NAMALWA (cell line): ENCODE data around the gene CYS1.
A peak's percentile ranks its signal among the peaks of the same experiment; 100 is the strongest.
"Not testable (repeated sequence)": the region's sequence is repeated elsewhere in the genome, so short reads cannot be mapped to it uniquely, and the experiment has no call there.

Source experiments
- DNase-seq: peaks from one replicate; pipeline ENCODE4 v3.0.0-alpha.2; 2015; ENCODE audit warnings: low spot score

CYS1 gene, protein sequence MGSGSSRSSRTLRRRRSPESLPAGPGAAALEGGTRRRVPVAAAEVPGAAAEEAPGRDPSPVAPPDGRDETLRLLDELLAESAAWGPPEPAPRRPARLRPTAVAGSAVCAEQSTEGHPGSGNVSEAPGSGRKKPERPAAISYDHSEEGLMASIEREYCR

DNA sequence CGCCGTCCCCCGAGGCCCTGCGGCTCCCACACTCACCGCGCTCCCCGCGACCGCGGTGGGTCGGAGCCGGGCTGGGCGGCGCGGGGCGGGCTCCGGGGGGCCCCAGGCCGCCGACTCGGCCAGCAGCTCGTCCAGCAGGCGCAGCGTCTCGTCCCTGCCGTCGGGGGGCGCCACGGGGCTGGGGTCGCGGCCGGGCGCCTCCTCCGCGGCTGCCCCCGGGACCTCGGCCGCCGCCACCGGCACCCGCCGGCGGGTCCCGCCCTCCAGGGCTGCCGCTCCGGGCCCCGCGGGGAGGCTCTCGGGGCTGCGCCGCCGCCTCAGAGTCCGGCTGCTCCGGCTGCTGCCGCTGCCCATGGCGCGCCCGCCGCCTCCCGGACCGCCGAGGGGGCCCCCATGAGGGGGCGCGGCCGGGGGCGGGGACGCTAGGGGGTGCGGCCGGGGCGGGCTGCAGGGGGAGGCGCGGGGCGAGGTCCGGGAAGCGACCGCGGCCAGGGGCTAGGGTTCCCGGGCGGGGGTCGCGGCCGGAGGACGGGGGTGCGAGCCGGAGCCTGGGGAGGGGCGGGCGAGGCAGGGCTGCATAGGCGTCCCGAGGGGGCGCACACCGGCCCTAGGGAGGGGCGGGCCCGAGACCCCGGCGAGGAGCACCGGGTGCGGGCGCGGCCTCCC, at the start of gene CYS1:
Gene CYS1, minus strand, starts transcription at position 542 of the 666 bp plus-strand sequence. Its CDS starts 188 bp downstream, at position 354.
- no peak for DNase-seq

DNA sequence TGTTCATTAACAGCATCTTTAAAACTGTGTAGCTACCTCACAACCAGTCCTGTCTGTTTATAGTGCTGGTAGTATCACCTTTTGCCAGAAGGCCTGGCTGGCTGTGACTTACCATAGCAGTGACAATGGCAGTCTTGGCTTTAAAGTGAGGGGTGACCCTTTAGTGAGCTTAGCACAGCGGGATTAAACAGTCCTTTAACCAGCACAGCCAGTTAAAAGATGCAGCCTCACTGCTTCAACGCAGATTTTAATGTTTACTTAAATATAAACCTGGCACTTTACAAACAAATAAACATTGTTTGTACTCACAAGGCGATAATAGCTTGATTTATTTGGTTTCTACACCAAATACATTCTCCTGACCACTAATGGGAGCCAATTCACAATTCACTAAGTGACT, 49.3 kb upstream of the CYS1 start:
- DNase-seq: no peak

DNA sequence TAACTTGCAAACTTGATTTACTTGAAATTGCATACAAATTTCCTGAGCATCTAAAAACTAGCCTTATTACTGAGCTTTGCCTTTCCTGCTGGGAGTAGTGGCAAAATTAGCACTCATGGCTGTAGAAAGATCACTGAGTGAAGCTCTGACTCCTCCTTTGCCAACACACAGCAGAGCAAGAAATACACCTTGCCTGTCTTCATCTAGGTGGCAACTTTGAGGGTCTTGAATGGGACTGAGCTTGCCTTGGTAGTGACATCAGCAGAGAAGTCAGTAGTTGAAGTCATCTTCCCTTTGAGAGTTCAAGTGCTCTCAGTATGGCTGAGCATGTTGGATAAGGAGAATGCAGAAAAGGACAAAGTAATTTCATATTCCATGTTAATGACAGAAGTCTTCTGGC, 48.2 kb upstream of the CYS1 start:
- no peak for DNase-seq

DNA sequence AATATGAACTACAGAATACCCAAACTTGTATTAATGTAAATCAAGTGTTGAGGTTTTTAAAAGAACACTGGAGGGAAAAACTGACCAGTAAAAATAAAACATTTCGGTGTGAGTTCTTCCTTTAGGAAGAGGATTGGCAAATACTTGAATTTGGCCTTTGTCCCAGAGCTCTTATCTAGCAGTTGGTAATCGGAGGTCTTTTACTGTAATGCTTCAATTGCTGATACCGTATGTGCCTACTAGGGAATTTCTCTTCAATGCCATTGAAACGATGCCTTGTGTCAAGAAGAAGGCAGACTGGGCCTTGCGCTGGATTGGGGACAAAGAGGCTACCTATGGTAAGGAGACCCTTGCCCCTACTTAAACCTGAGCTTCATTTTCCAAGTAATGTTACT, 46.4 kb upstream of the CYS1 start:
- no peak for DNase-seq

DNA sequence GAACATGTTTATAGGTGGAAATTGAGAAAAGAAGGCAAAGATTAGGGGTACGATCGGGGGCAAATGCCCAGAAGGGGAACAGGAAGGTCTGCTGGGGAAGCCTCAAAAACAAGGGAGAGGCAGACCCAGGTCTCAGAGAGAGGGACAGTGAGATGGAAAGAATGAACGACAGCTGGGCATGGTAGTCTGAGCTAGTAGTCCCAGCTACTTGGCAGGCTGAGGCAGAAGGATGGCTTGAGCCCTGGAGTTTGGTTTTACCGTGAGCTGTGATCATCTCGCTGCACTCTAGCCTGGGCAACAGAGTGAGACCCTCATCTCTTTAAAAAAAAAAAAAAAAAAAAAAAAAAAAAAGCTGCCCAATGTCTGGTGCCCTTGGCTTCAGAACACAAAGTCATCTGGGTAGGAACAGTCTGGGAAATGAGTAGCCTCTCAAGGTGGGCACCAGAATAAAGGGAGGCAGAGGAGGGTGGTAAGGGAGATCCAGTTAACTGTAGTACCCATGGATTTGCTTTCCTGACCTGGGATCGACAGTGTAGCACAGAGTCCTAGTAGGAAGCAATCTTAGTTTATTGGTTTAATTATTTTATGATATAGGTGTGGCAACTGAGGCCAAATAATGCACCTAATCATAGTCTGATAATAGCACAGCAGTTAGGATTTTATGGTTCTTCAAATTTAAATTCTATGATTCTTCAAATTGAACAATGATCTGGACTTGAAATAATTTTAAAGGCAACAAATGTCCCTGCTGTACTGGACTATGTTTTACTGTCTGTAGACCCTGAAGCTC, 45.8 kb upstream of the CYS1 start:
- no peak for DNase-seq

DNA sequence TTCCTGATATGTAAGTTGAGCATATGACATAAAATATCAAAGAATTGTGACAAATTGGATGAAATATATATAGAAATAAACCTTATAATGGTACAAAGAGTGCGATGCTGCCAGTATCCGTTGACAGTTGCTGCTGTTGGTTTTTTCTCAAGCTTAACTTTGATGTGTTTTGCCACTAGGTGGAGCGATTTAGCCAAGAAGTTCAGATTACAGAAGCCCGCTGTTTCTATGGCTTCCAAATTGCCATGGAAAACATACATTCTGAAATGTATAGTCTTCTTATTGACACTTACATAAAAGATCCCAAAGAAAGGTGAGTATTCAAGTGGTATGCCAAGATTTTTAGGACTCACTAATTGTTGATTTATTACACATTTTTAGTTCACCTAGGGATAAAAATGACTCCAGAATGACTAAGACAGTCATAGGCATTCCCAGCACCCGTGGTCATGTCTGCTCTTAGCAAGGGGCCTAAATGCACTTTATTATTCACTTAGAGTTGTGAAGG, 44.4 kb upstream of the CYS1 start:
- peak; percentile 84 for DNase-seq

DNA sequence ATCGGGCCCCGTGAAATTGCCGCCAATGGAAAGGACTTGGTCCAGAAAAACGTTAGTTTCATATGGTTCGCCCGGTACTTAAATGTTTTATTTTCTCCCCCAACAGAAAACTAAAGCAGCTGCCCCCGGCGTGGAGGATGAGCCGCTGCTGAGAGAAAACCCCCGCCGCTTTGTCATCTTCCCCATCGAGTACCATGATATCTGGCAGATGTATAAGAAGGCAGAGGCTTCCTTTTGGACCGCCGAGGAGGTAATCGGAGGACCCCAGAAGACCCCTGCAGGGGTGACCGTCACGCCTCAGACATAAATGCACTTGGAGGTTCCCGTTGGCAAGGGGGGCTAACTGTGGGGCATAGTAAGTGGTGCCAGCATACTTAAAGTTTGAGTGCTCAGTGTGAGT, 43.1 kb upstream of the CYS1 start:
- peak; percentile 39 for DNase-seq

DNA sequence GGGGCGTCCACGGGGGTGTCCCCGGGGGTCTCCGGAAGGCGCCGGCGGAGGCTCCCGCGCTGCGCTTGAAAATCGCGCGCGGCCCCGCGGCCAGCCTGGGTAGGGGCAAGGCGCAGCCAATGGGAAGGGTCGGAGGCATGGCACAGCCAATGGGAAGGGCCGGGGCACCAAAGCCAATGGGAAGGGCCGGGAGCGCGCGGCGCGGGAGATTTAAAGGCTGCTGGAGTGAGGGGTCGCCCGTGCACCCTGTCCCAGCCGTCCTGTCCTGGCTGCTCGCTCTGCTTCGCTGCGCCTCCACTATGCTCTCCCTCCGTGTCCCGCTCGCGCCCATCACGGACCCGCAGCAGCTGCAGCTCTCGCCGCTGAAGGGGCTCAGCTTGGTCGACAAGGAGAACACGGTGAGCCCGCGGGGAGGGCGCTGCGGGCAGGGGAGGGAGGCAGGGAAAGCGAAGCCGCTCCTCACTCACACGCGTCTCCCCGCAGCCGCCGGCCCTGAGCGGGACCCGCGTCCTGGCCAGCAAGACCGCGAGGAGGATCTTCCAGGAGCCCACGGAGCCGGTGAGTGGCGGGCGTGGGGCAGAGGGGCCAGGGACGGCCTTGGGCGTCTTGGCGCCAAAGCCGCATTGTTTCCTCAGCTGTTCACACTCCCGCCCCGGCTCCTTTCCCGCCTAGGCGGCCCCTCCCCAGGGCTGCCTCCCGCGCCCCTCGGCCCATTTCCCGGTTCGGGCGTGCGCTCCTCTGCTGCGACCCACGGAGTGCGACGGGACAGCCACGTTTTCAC, 42.5 kb upstream of the CYS1 start, which contains the start of gene RRM2:
Gene RRM2, plus strand, starts transcription at position 240 of the 781 bp plus-strand sequence. Its CDS starts 60 bp downstream, at position 300.
- DNase-seq: peak; percentile 96

DNA sequence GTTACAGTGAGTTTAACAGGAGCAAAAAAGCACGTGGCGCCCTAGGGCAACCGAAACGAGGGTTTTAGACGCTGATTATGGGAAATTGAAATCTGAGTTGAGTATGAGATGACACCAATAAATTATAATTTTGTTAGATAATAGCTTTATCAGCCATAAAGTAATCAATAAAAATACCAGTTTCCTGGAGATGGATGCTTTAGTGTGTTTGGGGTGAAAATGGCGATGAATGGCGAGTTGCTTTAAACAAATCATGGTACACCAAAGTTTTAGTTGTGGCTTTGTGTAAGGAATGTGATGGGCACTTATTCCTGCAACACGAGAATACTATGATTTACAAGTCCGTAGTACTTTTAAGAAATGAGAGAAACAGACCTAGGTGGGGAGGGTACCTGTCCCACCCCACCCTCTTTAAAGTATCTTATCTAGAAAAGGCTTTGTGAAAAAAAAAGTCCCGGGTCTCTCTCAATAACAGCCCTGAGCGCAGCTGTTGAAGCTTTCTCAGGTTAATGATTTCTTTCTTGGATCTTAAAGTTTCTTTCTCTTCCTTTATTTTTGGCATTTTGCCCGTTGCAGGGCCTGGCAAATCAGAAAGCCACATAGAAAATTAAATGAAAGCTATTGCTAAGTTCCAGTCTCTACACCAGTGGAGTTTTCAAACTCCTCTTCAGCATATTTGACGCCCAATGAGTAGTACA, 40.8 kb upstream of the CYS1 start:
- DNase-seq: peak; percentile 83

DNA sequence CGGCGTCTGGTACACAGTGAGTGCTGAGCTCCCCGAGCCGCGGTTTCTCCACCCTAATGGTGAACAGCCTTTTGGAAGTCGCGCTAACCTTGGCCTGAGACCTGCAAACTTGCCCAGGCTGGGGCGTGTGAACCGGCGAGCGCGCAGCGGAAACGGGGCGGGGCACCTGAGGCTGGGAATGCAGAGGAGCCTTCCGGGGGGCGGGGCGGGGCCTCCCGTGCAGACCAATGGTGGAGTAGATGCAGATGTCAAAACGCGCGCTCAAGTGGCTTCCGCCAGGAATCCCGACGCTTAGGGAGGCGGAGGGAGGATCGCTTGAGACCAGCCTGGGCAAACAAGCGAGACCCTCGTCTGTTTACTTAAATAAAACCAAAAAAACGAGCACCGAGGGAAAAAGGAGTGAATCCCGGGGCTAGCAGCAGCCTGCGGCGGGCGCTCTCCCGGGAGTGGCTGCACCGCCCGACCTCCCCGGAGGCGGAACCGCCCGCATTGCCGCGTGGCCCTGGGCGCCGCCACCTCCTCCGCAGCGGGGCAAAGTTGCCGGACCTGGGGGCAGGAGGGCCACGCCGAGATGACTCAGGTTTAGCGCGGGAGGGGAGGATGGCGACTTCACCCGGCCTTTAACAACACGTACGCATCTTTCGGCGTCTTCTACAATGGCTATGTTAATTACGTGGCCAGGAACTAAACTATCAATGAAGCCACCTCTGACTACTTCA, 40.1 kb upstream of the CYS1 start:
- peak; percentile 95 for DNase-seq

DNA sequence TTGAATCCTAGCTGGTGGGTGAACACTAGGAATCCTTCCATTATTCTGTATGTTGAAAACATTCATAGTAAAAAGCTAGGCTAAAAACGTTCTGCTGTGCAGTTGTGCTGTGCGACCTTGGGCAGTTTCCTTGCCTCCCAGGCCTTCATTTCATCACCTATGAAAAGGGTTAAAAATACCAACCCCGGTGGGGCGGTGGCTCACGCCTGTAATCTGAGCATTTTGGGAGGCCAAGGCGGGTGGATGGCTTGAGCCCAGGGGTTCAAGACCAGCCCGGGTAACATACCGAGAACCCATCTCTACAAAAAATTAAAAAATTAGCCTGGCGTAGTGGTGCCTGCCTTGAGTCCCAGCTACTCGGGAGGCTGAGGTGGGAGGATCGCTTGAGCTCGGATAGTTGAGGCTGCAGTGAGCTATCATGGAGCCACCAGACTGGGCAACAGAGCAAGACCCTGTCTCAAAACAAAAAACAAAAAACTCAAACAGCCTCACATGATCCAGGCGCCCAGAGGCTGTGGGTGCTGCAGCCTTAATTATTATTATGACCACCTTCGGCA, 39.5 kb upstream of the CYS1 start:
- no peak for DNase-seq

DNA sequence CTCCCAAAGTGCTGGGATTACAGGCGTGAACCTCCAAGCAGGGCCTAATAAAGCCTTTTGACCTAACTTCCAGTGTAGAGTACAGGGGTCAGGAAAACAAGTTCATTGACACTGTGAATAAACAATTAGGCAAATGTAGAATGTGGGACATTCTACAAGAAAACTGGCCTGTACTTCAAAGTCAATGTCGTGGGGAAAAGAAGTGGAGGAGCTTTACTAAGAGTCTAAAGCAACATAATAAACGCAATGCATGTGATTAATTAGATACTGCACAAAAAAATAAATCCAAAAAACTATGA, 38.8 kb upstream of the CYS1 start:
- DNase-seq: no peak

DNA sequence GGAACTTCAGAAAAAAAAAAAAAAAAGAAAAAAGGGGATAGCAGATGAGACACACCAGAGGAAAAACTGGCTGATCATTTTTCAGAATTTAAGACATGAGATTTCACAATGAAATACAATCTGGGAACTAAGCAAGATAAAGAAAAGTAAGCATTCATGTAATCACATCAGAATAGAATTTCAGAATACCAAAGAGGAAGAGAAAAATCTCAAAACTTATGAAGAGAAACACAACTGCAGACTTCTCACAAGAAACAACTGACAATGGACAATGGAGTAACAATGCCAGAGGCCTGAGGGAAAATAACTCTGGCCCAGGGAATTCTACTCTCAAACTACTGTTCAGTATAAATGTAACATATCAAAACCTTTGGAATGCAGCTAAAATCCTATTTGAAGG, 29.1 kb upstream of the CYS1 start:
- DNase-seq: no peak

DNA sequence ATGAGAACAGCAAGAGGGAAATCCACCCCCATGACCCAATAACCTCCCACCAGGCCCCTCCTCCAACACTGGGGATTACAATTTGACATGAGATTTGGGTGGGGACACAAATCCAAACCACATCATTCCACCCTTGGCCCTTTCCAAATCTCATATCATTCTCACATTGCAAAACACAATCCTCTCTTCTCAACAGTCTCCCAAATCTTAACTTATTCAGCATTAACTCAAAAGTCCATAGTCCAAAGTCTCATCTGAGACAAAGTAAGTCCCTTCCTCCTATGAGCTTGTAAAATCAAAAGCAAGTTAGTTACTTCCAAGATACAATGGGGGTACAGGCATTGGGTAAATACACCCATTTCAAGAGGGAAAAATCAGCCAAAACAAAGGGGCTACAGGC, 24.7 kb upstream of the CYS1 start:
- not testable (repeated sequence) for DNase-seq

DNA sequence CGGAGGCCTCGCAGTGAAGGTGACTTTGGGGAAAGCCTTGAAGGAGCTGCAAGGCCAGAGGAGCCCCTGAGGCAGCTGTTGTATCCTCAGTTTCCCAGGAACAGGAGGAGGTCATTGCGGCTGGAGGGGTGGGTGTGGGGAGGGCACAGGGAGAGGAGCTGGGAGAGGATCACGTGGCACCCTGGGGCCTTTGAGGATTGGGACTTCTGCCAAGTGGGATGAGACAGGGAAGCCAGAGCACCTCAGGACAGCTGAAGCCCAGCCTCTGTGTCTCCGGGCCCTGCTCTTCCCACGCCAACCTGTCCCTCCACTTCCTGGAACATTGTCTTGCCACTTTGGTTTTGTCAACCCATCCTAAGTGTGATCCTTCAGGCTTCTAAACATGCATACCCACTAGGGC, 23.0 kb upstream of the CYS1 start:
- no peak for DNase-seq

DNA sequence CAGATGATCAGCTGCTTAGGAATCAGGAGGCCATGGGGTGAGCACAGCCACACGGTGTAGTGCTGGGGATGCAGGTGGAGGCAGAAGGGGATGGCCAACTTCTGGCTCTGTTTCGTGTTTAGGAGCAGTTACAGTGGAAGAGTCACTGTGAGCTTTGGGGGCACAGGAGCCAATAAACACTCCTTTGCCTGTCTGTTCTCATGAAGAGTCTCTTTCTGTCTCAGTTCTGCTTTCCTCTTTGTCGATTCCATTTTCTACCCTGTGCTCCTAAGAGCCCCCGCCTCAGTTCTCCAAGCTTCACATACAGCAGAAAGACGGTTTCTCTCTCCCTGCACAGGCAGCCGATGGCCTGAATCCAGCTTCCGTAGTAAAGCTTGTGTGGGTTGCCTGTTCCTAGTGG, 21.3 kb upstream of the CYS1 start:
- DNase-seq: no peak

DNA sequence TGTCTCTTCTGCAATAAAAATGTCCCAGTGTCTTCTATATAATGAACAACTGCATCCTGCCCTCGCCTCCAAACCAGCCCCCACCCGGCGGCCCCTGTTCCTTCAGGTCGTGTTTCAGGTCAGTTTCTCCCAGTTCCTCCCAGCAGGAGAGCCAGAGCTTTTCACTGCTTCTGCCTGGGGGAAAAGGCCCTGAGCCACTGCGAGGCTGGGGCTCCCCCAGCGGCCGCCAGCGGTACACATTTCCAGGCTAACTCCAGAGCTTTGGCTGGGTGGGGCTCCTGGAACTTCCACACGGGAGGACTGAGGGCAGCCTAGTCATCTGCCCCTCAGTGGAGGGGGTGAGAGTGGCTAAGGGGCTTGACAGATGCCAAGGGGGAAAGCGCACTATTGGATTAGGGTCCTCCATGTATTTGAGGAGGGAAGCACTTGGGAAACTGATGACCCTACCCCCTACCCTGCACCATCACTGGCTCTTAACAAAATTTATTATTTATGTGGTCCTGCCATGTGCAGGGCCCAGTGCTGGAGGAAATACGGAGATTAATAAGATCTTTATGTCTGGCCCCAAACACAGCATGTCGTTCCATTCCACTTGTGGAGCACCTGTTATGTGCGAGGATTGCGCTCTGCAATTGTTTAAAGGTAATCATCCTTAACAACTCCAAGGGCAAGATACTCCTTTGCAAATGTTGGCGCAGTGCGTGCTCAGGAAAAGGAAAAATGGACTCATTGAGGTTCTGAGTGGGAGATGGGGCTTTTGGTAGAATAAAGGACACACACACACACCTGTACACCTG, 17.3 kb upstream of the CYS1 start:
- peak; percentile 51 for DNase-seq

DNA sequence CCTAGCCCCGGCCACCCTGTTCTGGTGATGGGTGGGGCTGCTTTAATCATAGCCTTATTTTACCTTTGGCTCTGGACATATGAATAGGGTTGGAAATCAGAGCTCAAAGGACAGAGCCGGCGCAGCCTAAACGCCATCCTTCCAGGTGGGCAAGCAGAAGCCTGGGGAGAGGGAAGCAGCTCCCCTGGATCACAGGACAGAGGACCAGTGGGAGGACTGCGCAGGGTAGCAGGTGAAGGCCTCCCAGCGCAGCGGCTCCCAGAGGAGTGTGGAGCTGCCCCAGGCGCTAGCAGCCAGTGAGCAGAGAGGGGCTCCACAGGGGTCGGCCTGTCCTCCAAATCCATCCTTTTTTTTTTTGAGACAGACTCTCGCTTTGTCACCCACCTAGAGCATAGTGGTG, 16.4 kb upstream of the CYS1 start:
- no peak for DNase-seq

DNA sequence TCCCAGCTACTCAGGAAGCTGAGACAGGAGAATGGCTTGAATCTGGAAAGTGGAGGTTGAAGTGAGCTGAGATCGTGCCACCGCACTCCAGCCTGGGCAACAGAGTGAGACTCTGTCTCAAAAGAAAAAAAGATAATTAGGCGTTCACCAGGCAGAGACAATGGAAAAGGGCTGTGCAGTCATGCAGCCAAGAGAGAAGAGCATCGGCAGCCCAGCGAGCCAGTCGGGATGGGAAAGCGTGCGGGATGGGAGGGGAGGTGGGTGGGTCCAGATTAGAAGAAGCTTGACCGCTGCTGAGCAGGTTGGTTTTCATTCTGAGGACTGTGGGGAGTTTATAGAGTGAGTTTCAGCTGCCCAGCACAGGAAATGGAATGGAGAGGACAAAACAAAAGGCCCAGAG, 15.0 kb upstream of the CYS1 start:
- DNase-seq: no peak

DNA sequence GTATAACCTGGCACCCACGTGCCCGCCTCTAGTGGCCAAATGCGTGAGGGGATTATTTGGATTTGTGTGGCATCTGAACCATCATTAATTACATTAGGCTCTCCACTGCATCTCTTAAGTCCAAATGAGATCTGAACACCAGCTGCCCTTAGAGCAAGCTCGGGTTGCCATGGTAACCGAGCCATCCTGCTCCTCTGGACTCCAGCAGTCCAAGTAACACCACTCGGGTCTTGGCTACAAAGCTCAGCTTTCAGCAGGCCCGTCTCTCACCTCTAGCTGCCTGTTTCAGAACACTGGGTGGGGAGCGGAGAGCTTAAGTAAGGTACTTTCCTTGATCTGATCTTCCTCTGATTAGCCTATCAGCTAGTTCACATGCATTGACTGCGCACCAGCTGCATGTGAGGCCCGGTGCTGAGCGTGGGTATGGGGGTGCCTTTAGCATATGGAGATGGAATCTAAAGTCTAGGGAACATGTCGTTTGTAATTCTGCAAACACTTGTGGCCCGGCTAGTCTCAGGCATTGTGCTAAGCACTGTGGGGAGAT, 14.1 kb upstream of the CYS1 start:
- DNase-seq: no peak
